SHP77 treated with DMSO at 0.1 percent for 48 hours (cell line): ENCODE data around the gene DCTN4.
A peak's percentile ranks its signal among the peaks of the same experiment; 100 is the strongest.
"Not testable (repeated sequence)": the region's sequence is repeated elsewhere in the genome, so short reads cannot be mapped to it uniquely, and the experiment has no call there.

ENCODE experiments used
- DNase-seq: peaks from one replicate; lab custom pipeline; 2025; lab: John Stamatoyannopoulos, UW

Gene DCTN4

GRCh38 chr5:150778517-150779396 is 19.9 kb upstream of the DCTN4 start, which contains the start of gene SMIM3:
Gene SMIM3 (plus strand): TSS chr5:150778757. CDS start chr5:150795441, 16,684 bp downstream.
- DNase-seq = no peak

DNA sequence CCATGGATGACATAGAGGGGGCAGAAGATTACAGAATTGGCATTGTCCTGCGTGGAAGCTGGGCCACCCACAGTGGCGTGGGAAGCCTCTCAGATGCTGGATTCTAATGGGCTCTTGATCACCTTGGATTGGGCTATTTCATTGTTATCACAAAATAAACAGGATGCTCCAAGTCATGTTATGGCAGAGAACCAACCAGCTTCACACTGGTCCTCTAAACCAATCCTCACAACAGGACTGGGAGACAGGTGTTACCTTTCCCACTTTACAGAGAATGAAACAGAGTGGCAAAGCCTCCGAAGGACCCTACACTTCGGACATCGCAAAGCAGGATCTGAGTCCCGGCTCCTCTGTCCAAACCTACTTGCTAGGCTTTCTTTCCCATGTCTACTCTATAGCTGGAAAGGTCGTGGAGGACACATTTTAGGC is 19.3 kb upstream of the DCTN4 start:
- DNase-seq = no peak

DNA sequence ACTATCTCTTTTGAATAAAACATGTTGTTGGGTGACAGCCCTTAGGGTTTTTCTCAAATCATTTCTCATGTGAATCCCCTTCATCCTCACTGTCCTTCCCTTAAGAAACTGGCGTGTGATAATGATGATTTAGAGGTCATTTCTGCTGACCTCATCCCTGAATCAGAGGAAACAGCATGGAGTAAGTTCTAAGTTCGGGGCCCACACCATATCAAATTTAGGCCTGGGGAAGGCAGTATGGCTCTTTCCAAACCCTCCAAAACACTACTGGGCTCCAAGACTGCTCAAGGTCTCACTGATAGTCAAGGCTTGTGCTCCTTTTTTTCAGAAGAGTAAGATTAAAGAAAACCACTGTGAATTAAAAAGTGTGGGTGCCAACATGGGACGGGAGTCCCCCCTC is 18.9 kb upstream of the DCTN4 start:
- DNase-seq = no peak

GRCh38 chr5:150774145-150774544 is 15.3 kb upstream of the DCTN4 start:
- DNase-seq = no peak

- no peak for DNase-seq
Observed at GRCh38 chr5:150771034-150771795, 12.4 kb upstream of the DCTN4 start.

DNA sequence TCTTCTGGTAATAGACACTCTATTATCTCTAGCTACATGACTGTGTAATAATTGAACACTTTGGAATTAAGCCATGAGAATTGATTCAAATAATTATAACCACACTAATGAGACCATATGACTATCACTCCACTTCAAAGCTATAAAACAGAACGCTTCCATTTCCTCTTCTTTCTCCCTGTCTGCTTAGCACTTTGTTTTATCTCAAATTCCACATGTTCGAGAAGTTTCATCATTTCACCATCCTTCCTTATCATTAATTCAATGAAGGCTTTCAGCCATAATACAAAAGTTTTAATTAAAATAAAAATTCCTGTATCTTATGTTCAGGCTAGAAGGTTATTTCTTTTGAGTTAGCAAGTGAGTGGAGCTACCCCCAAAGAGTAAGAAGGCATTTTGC is 7.4 kb upstream of the DCTN4 start:
- DNase-seq = no peak

GRCh38 chr5:150765799-150766169 is 7.0 kb upstream of the DCTN4 start:
- no peak for DNase-seq

GRCh38 chr5:150765011-150765798 is 6.4 kb upstream of the DCTN4 start:
- DNase-seq = no peak

GRCh38 chr5:150764530-150764929 is 5.7 kb upstream of the DCTN4 start:
- DNase-seq = no peak

DNA sequence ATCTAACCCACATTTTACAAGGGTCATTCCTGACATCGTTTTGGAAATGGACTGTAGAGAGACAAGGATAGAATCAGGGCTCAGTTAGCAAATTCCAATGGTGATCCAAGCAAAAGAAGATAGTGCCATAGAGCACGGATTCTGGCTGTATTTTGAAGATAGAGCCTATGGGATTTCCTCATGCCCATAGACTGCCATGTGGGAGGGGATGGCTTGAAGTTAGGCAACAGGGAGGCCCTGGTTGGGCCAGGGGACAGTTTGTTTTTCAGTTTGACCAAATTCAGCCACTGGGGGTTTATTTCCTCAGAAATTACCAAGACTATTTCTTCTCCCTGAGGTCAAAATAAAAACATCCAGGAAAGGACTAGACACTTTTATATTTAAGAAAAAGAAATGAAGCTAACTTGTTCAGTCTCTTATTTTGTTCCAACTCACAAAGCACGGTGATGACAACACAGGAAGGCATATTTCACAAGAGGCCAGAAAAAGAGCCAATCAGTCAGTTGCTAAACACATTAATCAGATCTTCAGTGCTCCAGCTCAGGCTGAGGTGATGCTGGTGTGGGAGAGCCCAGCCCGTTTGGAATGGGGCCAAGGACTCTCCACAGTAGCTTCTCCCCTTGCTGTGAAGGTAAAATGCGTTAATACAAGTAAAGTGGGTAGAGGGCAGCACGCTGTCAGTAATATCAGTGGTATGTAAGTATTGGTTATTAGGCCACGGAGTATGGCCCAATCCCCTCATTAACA is 4.4 kb upstream of the DCTN4 start:
- DNase-seq = peak; percentile 73

- no peak for DNase-seq
Observed at GRCh38 chr5:150762211-150762610, 3.4 kb upstream of the DCTN4 start.

DNA sequence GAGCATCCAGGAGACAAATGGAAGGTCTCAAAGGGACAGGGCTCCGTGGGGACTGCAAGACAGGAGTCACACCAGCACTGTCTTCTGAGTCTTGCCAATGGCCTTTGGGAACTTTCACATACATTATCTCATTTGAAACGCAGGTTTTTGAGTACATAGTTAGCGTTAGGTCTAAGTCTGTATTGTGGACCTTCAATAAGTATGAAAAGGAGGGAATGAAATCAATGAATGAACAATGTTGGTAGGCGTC is 442 bp upstream of the DCTN4 start:
- no peak for DNase-seq

- DNase-seq = no peak
Observed at GRCh38 chr5:150758203-150758530, 650 bp downstream of the DCTN4 start.

- no peak for DNase-seq
Observed at GRCh38 chr5:150757087-150757649, 1.6 kb downstream of the DCTN4 start.

- DNase-seq = no peak
Observed at GRCh38 chr5:150753863-150754262, 5.0 kb downstream of the DCTN4 start.

GRCh38 chr5:150753463-150753862 is 5.4 kb downstream of the DCTN4 start:
- no peak for DNase-seq

DNA sequence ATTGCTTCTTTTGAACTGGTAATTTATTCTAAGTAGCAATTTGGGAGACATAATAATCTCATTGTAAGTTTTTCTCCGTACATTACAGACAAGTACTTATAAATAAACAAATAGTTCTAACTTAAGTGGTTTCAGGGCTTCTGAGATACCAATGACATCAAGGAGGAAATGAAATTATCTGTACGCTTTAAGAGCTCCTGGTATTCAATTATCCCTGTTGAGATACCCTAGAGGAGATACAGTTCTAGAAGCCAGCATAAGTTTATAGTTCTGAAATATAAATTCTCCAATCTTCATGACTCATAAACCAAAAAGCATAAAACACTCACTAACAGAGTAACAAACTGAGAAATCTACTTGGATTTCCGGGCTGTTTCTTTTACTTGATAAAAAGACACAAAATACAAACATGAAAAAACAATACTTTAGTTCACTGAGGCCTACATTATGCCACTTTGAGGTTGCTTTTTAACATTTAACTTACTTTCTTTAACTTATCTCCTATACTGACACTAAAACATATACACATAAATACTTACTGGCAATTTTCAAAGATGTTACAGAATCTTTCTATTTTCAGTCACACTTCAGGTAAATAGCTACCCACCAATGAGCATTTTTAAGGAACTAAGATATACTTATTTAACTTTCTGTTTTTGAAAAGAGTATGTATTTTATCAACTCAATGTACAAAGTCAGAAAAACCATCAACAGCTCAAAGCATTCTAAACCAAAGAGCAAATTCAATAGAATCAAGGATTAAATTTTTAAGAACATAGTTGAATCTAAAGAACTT is 7.5 kb downstream of the DCTN4 start:
- no peak for DNase-seq

GRCh38 chr5:150750469-150750868 is 8.3 kb downstream of the DCTN4 start:
- no peak for DNase-seq

- not testable (repeated sequence) for DNase-seq
Observed at GRCh38 chr5:150743142-150743488, 15.7 kb downstream of the DCTN4 start.

- not testable (repeated sequence) for DNase-seq
Observed at GRCh38 chr5:150742455-150743141, 16.2 kb downstream of the DCTN4 start.
